GM21619 (cell line): Measurements from ENCODE around the gene S100A2.
"Not testable (repeated sequence)": the region's sequence is repeated elsewhere in the genome, so short reads cannot be mapped to it uniquely, and the experiment has no call there.

Experiments
- ATAC-seq: cut with Tn5 transposase; IDR thresholded peaks from one replicate; pipeline ENCODE4 v1.9.1; 2021; ENCODE audit not compliant: unreplicated experiment

Gene S100A2

GRCh38 chr1:153534226-153534924 lies 31.3 kb downstream of the S100A2 start:
- no peak for ATAC-seq

DNA sequence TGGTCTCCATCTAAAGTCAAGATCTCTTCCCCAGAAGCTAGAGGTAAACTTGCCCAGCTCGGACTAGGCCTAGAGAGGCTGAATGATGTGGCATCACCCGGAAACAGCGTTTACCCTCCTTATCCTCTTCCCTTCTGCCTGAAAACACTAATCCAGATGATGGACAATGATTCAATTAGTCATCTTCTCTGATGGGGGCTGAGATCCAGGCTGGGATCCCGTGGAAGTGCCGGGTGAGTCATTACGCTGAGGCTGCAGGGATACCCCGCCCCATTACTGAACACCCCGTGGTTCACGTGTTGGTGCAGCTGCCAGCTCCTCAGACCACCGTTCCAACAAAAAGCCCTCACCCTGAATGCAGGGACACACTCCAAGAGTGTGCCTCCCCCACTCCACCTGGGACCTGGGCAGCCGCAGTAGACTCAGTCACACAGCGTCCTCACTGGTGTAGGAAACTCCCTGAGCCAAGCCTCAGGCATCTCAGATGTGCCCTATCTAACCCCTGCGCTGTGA lies 31.9 kb downstream of the S100A2 start:
- no peak for ATAC-seq

- no peak for ATAC-seq
Measured at GRCh38 chr1:153532769-153533599, 32.7 kb downstream of the S100A2 start.

DNA sequence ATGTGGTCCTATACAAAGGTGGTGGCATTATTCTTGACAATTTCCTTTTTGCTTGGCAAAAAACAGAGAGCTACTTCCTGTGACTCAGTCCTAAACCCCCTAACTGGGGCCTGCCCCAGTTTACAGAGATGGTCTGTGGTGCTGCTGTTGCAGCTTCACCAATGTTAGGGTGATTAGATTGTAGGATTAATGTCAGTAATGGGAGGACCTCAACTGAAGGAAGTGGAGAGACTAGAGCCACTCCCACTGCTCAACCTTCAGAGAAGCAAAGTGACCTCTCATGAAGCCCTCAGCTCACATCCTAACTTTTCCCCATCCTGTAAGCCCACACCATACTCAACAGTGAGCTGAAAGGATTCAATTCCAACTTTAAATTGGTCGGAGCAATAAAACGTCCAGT lies 33.5 kb downstream of the S100A2 start:
- ATAC-seq: no peak

DNA sequence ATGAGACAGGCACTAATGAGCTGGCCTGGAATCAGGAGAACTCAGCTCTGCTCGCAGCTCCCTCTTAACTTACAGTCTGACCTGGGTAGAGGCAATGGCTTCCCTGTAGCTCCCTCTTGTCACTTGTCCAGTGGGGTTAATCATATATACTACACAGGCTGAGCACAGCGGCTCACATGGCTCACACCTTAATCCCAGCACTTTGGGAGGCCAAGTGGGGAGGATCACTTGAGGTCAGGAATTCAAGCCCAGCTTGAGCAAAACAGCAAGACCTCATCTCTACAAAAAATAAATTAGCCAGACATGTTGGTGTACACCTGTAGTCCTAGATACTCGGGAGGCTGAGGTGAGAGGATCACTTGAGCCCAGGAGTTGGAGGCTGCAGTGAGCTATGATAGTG lies 34.0 kb downstream of the S100A2 start:
- ATAC-seq: no peak

GRCh38 chr1:153527683-153528040 lies 38.0 kb downstream of the S100A2 start:
- no peak for ATAC-seq

- ATAC-seq: no peak
Measured at GRCh38 chr1:153527023-153527682, 38.5 kb downstream of the S100A2 start.

GRCh38 chr1:153526132-153526543 lies 39.5 kb downstream of the S100A2 start:
- ATAC-seq: no peak

- ATAC-seq: no peak
Measured at GRCh38 chr1:153525088-153525728, 40.4 kb downstream of the S100A2 start.

DNA sequence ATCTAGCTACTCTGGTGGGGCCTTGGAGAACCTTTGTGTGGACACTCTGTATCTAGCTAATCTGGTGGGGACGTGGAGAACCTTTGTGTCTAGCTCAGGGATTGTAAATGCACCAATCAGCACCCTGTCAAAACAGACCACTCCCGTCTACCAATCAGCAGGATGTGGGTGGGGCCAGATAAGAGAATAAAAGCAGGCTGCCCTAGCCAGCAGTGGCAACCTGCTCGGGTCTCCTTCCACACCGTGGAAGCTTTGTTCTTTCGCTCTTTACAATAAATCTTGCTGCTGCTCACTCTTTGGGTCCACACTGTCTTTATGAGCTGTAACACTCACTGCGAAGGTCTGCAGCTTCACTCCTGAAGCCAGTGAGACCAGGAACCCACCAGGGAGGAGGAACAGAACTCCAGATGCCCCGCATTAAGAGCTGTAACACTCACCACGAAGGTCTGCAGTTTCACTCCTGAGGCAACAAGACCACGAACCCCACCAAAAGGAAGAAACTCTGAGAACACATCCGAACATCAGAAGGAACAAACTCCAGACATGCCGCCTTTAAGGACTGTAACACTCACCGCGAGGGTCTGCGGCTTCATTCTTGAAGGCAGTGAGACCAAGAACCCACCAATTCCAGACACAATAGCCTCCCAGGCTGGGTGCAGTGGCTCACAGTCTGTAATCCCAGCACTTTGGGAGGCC lies 43.1 kb downstream of the S100A2 start:
- not testable (repeated sequence) for ATAC-seq

- not testable (repeated sequence) for ATAC-seq
Measured at GRCh38 chr1:153521808-153522207, 43.8 kb downstream of the S100A2 start.

GRCh38 chr1:153520818-153521476 lies 44.7 kb downstream of the S100A2 start:
- ATAC-seq: no peak

GRCh38 chr1:153520137-153520691 lies 45.4 kb downstream of the S100A2 start:
- ATAC-seq: not testable (repeated sequence)

DNA sequence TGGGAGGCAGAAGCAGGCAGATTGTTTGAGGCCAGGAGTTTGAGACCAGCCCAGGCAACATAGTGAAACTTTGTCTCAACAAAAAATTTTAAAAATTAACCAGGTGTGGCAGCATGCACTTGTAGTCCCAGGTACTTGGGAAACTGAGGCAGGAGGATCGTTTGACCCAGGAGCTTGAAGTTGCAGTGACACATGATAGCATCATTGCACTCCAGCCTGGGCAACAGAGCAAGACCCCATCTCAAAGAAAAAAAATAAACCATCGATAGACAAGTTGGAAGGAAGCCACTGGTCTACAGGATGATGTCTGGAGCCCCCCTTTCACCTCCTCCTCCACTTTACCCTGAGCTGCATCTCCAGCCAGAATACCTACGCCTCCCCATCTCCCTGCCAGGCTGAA lies 46.4 kb downstream of the S100A2 start:
- no peak for ATAC-seq

- no peak for ATAC-seq
Measured at GRCh38 chr1:153515504-153516394, 49.9 kb downstream of the S100A2 start.

DNA sequence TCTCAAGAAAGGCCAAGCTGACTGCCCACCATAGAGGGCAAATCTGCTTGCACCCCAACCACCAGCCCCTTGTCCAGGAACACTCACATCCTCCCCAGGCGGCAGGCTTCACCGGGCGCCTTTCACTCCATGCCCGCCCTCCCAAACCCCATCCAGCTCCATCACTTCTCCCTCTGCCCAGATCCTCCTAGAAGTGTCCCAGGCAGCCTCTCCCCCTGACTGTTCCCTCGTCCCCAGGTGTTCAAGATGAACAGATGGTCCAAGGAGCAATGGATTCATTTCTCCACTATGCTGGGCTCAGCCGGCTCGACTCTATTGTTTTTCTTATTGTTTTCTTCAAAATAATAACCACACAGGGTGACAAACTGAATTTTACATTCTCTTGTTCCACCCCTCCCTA lies 52.0 kb downstream of the S100A2 start:
- no peak for ATAC-seq

- ATAC-seq: no peak
Measured at GRCh38 chr1:153513023-153513422, 52.6 kb downstream of the S100A2 start.
